Mesendoderm (in vitro differentiated cells): Measurements from ENCODE around the gene RHOH.
A peak's percentile ranks its signal among the peaks of the same experiment; 100 is the strongest.

Source experiments
- DNase-seq: peaks from one replicate; pipeline ENCODE4 v3.0.0; 2013
- H2AK5ac ChIP-seq: 2 replicates; pipeline ENCODE4 v1.6.1; 2013; ENCODE audit warnings: low read length, inconsistent platforms
- H2BK120ac ChIP-seq: 2 replicates; pipeline ENCODE4 v1.6.1; 2013; ENCODE audit warnings: low read depth, mild to moderate bottlenecking, low read length, moderate library complexity, mixed read lengths
- H2BK15ac ChIP-seq: replicated peaks from 2 replicates; pipeline ENCODE4 v1.6.1; 2013; ENCODE audit warnings: low read depth, mild to moderate bottlenecking, moderate library complexity
- H2BK5ac ChIP-seq: 2 replicates; pipeline ENCODE4 v1.6.1; 2013; ENCODE audit warnings: low read length, inconsistent platforms
- H3K18ac ChIP-seq: 2 replicates; pipeline ENCODE4 v1.6.1; 2013; ENCODE audit warnings: mild to moderate bottlenecking, low read length, mixed read lengths
- H3K23ac ChIP-seq: one replicate; pipeline ENCODE4 v1.6.1; 2013; ENCODE audit warnings: low read length
- H3K27ac ChIP-seq: 2 replicates; pipeline ENCODE4 v1.5.1; 2013; ENCODE audit warnings: low read depth, mild to moderate bottlenecking, inconsistent platforms, low read length, moderate library complexity
- H3K27me3 ChIP-seq: 2 replicates; pipeline ENCODE4 v1.6.1; 2013; ENCODE audit warnings: low read length, control low read depth, mild to moderate bottlenecking, inconsistent platforms; ENCODE audit not compliant: insufficient read depth, poor library complexity
- H3K36me3 ChIP-seq: 2 replicates; pipeline ENCODE4 v1.6.1; 2013; ENCODE audit warnings: low read length, inconsistent platforms; ENCODE audit not compliant: control insufficient read depth, insufficient read depth
- H3K4ac ChIP-seq: one replicate; pipeline ENCODE4 v1.6.1; 2013; ENCODE audit warnings: low read depth, mild to moderate bottlenecking, low read length, moderate library complexity
- H3K4me1 ChIP-seq: 2 replicates; pipeline ENCODE4 v1.6.1; 2013; ENCODE audit warnings: low read depth, low read length, inconsistent platforms; ENCODE audit not compliant: control insufficient read depth
- H3K4me2 ChIP-seq: 2 replicates; pipeline ENCODE4 v1.6.1; 2013; ENCODE audit warnings: low read length
- H3K4me3 ChIP-seq: 2 replicates; pipeline ENCODE4 v1.5.1; 2013; ENCODE audit warnings: mild to moderate bottlenecking, low read length
- H3K56ac ChIP-seq: one replicate; pipeline ENCODE4 v1.6.1; 2013; ENCODE audit warnings: low read length
- H3K79me1 ChIP-seq: 2 replicates; pipeline ENCODE4 v1.6.1; 2013; ENCODE audit warnings: low read length, inconsistent platforms
- H3K79me2 ChIP-seq: 2 replicates; pipeline ENCODE4 v1.6.1; 2013; ENCODE audit warnings: mild to moderate bottlenecking, low read length; ENCODE audit not compliant: control insufficient read depth, insufficient read depth
- H3K9ac ChIP-seq: 2 replicates; pipeline ENCODE4 v1.6.1; 2013; ENCODE audit warnings: low read length, inconsistent platforms
- H4K5ac ChIP-seq: one replicate; pipeline ENCODE4 v1.6.1; 2013; ENCODE audit warnings: low read length
- H4K8ac ChIP-seq: one replicate; pipeline ENCODE4 v1.6.1; 2013; ENCODE audit warnings: low read depth, mild to moderate bottlenecking, control low read depth, low read length, moderate library complexity
- WGBS: extraction: QIAGEN DNeasy Blood & Tissue Kit; methylation state at CpG from one replicate; pipeline ENCODE4 v1.1.7; 2013; ENCODE audit warnings: low lambda C conversion rate, missing lambda C conversion rate; ENCODE audit not compliant: insufficient coverage; ENCODE audit errors: extremely low coverage; 5-methylcytosine and 5-hydroxymethylcytosine counted together

The RHOH gene

DNA sequence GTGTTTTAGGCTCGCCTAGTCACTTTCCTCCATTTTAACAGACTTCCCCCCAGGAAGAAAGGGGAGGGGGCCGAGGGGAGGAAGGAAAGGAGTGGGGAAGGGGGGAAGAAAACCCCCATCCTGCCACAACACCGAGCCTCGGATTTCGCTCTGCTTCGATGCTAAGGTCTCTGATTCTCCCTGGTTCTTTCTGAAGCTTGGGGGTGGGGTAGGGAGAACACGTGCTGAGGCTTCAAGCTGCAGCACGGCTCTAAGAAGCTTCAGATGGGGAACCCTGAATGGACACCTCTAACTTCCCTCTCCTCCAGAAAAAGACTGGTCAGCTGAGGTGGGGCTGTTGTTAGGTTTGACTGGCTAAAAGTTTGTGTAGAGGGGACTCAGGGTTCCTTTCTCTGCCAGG is 61.8 kb downstream of the RHOH start:
- no peak overlapping the region for H3K4me2 ChIP-seq
- H3K23ac ChIP-seq: no peak overlapping the region
- H2BK15ac ChIP-seq: no peak overlapping the region
- H2BK5ac ChIP-seq: no peak overlapping the region
- peak overlapping the region; percentile 58 for H3K56ac ChIP-seq
- H3K9ac ChIP-seq: no peak overlapping the region
- no peaks in the 10 kb centered on the region for H3K36me3 ChIP-seq
- peak overlapping the region; percentile 2 for H3K18ac ChIP-seq
- no peaks in the 10 kb centered on the region for H3K27me3 ChIP-seq
- no peak overlapping the region for H3K27ac ChIP-seq
- H2BK120ac ChIP-seq: no peak overlapping the region
- H3K79me2 ChIP-seq: no peaks in the 10 kb centered on the region
- H4K5ac ChIP-seq: no peak overlapping the region
- H3K4me1 ChIP-seq: peaks cover 2% of the 10 kb centered on the region
- peak overlapping the region; percentile 1 for H3K4ac ChIP-seq
- no peak overlapping the region for H2AK5ac ChIP-seq
- H3K4me3 ChIP-seq: no peak overlapping the region
- H3K79me1 ChIP-seq: no peaks in the 10 kb centered on the region
- H4K8ac ChIP-seq: peak overlapping the region; percentile 68
- WGBS: no CpG with 5 or more reads among the region's 8 CpGs
- DNase-seq: no peak

- DNase-seq: peak; percentile 69
- Histone ChIP-seq H2BK120ac (no peak overlapping the region), H3K4ac (peak overlapping the region; percentile 21), H3K18ac (peak overlapping the region; percentile 29), H3K79me1 (no peaks in the 10 kb centered on the region), H3K56ac (peak overlapping the region; percentile 35), H3K4me2 (no peak overlapping the region), H2BK15ac (no peak overlapping the region), H3K36me3 (no peaks in the 10 kb centered on the region), H3K23ac (no peak overlapping the region), H3K27me3 (no peaks in the 10 kb centered on the region), H3K4me1 (peaks cover 2% of the 10 kb centered on the region), H2BK5ac (peak overlapping the region; percentile 68), H3K79me2 (no peaks in the 10 kb centered on the region), H2AK5ac (no peak overlapping the region), H4K8ac (no peak overlapping the region), H3K4me3 (no peak overlapping the region), H3K27ac (peak overlapping the region; percentile 56), H3K9ac (no peak overlapping the region), H4K5ac (no peak overlapping the region)
- WGBS: no CpG with 5 or more reads among the region's 9 CpGs
Measured at GRCh38 chr4:40261231-40262076, 64.6 kb downstream of the RHOH start.

DNA sequence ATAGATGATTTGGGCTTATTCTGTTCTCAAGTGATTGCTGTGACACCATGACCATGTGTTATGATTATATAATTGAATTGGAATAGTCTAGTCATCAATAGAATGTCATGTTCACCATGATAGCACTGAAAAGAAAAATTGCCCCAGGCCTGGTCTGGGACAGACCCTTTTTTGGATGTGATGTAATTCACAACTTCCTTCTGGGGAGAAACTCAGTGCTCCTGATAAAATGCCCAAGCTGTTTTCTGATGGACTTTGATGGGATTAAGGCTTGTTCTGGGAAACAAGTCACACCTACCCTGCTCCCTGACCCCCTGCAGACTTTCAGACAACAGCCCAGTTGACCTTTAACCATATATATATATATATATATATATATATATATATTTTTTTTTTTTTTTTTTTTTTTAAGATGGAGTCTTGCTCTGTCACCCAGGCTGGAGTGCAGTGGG is 65.3 kb downstream of the RHOH start:
- H2BK15ac ChIP-seq: no peak overlapping the region
- H4K5ac ChIP-seq: no peak overlapping the region
- peaks cover 2% of the 10 kb centered on the region for H3K4me1 ChIP-seq
- no peak overlapping the region for H3K27ac ChIP-seq
- H3K27me3 ChIP-seq: no peaks in the 10 kb centered on the region
- H3K36me3 ChIP-seq: no peaks in the 10 kb centered on the region
- H3K4ac ChIP-seq: no peak overlapping the region
- H3K23ac ChIP-seq: no peak overlapping the region
- peak; percentile 71 for DNase-seq
- H3K4me3 ChIP-seq: no peak overlapping the region
- H4K8ac ChIP-seq: no peak overlapping the region
- H2AK5ac ChIP-seq: no peak overlapping the region
- no peak overlapping the region for H2BK5ac ChIP-seq
- H3K18ac ChIP-seq: no peak overlapping the region
- H3K79me2 ChIP-seq: no peaks in the 10 kb centered on the region
- no peaks in the 10 kb centered on the region for H3K79me1 ChIP-seq
- H3K4me2 ChIP-seq: no peak overlapping the region
- no peak overlapping the region for H2BK120ac ChIP-seq
- no peak overlapping the region for H3K9ac ChIP-seq
- no peak overlapping the region for H3K56ac ChIP-seq

- H2BK120ac ChIP-seq: no peak overlapping the region
- H3K23ac ChIP-seq: no peak overlapping the region
- no peak overlapping the region for H3K27ac ChIP-seq
- DNase-seq: no peak
- no peak overlapping the region for H3K4ac ChIP-seq
- H4K5ac ChIP-seq: no peak overlapping the region
- no peak overlapping the region for H3K56ac ChIP-seq
- no peak overlapping the region for H3K4me2 ChIP-seq
- H4K8ac ChIP-seq: no peak overlapping the region
- H2AK5ac ChIP-seq: no peak overlapping the region
- no peak overlapping the region for H3K4me3 ChIP-seq
- H3K79me1 ChIP-seq: no peaks in the 10 kb centered on the region
- no peaks in the 10 kb centered on the region for H3K27me3 ChIP-seq
- peak overlapping the region; percentile 91 for H3K18ac ChIP-seq
- H3K4me1 ChIP-seq: peaks cover 2% of the 10 kb centered on the region
- no peaks in the 10 kb centered on the region for H3K36me3 ChIP-seq
- no peaks in the 10 kb centered on the region for H3K79me2 ChIP-seq
- no peak overlapping the region for H2BK15ac ChIP-seq
- H3K9ac ChIP-seq: no peak overlapping the region
- no peak overlapping the region for H2BK5ac ChIP-seq
- no CpG with 5 or more reads among the region's 2 CpGs for WGBS
Measured at GRCh38 chr4:40262861-40263260, 66.0 kb downstream of the RHOH start.

DNA sequence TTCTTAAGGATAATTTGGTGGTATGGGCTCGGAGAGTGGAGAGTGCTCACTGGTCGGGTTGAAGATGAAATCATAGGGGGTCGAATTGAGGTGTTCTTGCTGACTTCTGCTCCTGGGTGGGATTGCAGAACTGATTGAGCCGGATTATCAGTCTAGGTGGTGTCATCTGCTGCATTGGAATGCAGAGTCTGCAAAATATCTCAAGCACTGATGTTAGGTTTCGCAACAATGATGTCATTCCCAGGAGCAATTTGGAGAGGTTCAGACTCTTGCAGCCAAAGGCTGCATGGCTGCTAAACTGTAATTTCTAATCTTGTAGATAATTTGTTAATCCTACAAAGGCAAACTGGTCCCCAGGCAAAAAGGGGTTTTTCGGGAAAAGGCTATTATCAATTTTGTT is 67.7 kb downstream of the RHOH start:
- Histone ChIP-seq H4K5ac (no peak overlapping the region), H3K4me1 (peaks cover 2% of the 10 kb centered on the region), H3K4ac (no peak overlapping the region), H3K79me2 (no peaks in the 10 kb centered on the region), H3K4me2 (no peak overlapping the region), H3K27ac (no peak overlapping the region), H3K4me3 (no peak overlapping the region), H3K9ac (no peak overlapping the region), H3K27me3 (no peaks in the 10 kb centered on the region), H4K8ac (no peak overlapping the region), H3K79me1 (no peaks in the 10 kb centered on the region), H2BK120ac (no peak overlapping the region), H2BK15ac (no peak overlapping the region), H3K23ac (no peak overlapping the region), H3K18ac (no peak overlapping the region), H2BK5ac (no peak overlapping the region), H2AK5ac (no peak overlapping the region), H3K36me3 (no peaks in the 10 kb centered on the region), H3K56ac (no peak overlapping the region)
- no CpG with 5 or more reads among the region's 6 CpGs for WGBS
- DNase-seq: peak; percentile 81
